Testis (tissue), 2 donors: ENCODE data around the gene ESAM.

Experiments
- POLR2A ChIP-seq: fragments of 450-650 bp; IDR thresholded peaks from one replicate; pipeline ENCODE4 v1.6.1; 2017; ENCODE audit warnings: antibody characterized with exemption, mild to moderate bottlenecking, moderate library complexity
- TF ChIP-seq, protein P1 (sequence below), 3 experiments: fragments of 450-650 bp in 2 of 3; fragments of 200-600 bp in 1 of 3; sonication (generic) in 1 of 3; IDR thresholded peaks; one replicate each; pipeline ENCODE4 v1.5.1; 2016 to 2019; ENCODE audit warnings: antibody characterized with exemption in 3 of 3, mild to moderate bottlenecking in 2 of 3, moderate library complexity in 1 of 3

DNA sequence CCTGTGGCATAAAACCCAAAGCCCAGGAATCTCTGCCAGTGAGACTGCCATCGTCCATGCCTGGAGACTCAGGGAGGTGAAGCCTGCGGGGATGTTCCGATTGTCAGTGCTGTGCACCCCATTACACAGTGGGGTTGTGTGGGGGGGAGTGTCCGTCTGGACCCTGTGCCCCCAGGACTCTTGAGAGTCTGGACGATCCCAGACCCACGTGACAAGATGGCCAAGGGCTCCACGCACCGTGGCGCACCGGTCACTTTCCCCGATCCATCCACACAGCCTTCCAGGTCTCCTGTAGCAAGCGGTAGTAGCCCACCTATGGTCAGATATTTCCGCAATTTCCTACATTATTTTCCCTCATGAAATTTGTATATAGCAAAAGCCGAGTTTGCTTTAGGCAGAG is 43.3 kb downstream of the ESAM start:
- TF ChIP-seq, protein P1, sequence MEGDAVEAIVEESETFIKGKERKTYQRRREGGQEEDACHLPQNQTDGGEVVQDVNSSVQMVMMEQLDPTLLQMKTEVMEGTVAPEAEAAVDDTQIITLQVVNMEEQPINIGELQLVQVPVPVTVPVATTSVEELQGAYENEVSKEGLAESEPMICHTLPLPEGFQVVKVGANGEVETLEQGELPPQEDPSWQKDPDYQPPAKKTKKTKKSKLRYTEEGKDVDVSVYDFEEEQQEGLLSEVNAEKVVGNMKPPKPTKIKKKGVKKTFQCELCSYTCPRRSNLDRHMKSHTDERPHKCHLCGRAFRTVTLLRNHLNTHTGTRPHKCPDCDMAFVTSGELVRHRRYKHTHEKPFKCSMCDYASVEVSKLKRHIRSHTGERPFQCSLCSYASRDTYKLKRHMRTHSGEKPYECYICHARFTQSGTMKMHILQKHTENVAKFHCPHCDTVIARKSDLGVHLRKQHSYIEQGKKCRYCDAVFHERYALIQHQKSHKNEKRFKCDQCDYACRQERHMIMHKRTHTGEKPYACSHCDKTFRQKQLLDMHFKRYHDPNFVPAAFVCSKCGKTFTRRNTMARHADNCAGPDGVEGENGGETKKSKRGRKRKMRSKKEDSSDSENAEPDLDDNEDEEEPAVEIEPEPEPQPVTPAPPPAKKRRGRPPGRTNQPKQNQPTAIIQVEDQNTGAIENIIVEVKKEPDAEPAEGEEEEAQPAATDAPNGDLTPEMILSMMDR (IDR thresholded peaks at IDR 0.05), result no peak
- TF ChIP-seq POLR2A, result no peak
